ENCODE measurements around the gene FRS3. TPM values are rescaled to one million over a fixed set of nuclear protein-coding genes. Genes with fewer than 3 reads are reported as not detected.
A peak's percentile ranks its signal among the peaks of the same experiment; 100 is the strongest.

FRS3 gene
- total and polyA plus RNA-seq, 2 of the 8 experiments (the other 6 are each of a cell fraction or from before 2014, with no cell fraction given) = 3.4 to 4.4 TPM

DNA sequence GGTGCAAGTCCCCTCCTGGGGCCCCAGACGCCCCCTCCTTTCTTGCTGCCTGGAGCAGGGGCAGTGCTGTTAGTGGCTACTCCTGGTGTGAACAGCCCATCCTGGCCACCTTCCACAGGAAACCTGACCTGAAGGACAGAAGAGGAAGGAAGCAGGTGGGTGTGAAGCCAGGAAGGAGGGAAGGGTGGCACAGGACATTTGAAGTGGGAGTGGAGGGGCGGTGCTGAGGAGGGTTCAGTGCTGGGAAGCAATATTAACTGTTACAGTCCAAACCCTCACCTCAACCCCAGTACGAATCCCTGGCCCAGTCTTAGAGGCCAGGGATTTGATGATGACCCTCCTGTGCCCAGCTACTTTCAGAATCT, 1.6 kb upstream of the FRS3 start:
- DNase-seq (ENCODE audit: low read depth in 1 of 2, low spot score in 2 of 2) (peak in 1 of 2 experiments; percentile 46), FAIRE-seq (no peak)
- H3K36me3 ChIP-seq (ENCODE audit: control insufficient read depth in 2 of 4, insufficient read depth in 4 of 4, low read length in 3 of 4) = no peaks in the 10 kb centered on the region
- no peak overlapping the region for H3K14ac ChIP-seq (ENCODE audit: insufficient read length)
- CTCF ChIA-PET (ENCODE audit: partially characterized antibody) = interaction anchor here (0.6 to 1.9 kb wide), 11 partner anchors 18 to 360 kb away, joined by 3 to 11 read pairs (median 3); no protein-coding TSS in a partner anchor
- no peak overlapping the region for H3K23ac ChIP-seq (ENCODE audit: insufficient read length)
- WGBS, 2 experiments (ENCODE audit: extremely low coverage in 1 of 2, insufficient coverage in 1 of 2, insufficient read length in 1 of 2, insufficient replicate concordance in 2 of 2, low coverage in 1 of 2, low lambda C conversion rate in 2 of 2, missing lambda C conversion rate in 1 of 2) = 86% methylated on average over 2 of the region's 3 CpGs; no CpG with 5 or more reads in 1 of the 2 experiments
- no peak overlapping the region for H2AK5ac ChIP-seq (ENCODE audit: low read depth, low read length)
- no peaks in the 10 kb centered on the region for H3K79me1 ChIP-seq (ENCODE audit: low read depth, low read length)
- no peak overlapping the region for H4K5ac ChIP-seq (ENCODE audit: insufficient read length, low read depth, low read length)
- no peak overlapping the region for H3K9ac ChIP-seq (replicated peaks in 1 of 4; ENCODE audit: extremely low read depth in 1 of 4, low read depth in 3 of 4, low read length in 3 of 4)
- 0 out of 2 replicates have a peak overlapping the region, but pooled peaks have one; percentile 36 for H3K18ac ChIP-seq (ENCODE audit: extremely low read depth, low read length)
- no peak overlapping the region for H2AFZ ChIP-seq (ENCODE audit: low read length)
- no peaks in the 10 kb centered on the region for H3K79me2 ChIP-seq (ENCODE audit: control insufficient read depth in 1 of 2, insufficient read depth in 2 of 2, low read length in 2 of 2)
- H2BK120ac ChIP-seq (replicated peaks; ENCODE audit: low read depth, low read length) = no peak overlapping the region
- no peak overlapping the region for H2BK20ac ChIP-seq (ENCODE audit: low read length)
- POLR2A ChIA-PET (ENCODE audit: partially characterized antibody) = interaction anchor here (0.8 kb wide), 1 partner anchor 158 kb away, joined by 3 read pairs; no protein-coding TSS in a partner anchor
- peaks cover 14% of the 10 kb centered on the region for H3K23me2 ChIP-seq (ENCODE audit: low read depth, low read length)
- peaks cover 0 to 8% of the 10 kb centered on the region in 2 experiments for H4K20me1 ChIP-seq (replicated peaks in 1 of 2; ENCODE audit: control insufficient read depth in 1 of 2, insufficient read depth in 2 of 2, low read length in 2 of 2)
- no peak overlapping the region for H4K91ac ChIP-seq (replicated peaks; ENCODE audit: insufficient read length, low read length)
- TF ChIP-seq ASH2L (IDR thresholded peaks at IDR 0.05; ENCODE audit: low read length) (no peak), SIN3A (conservative IDR thresholded peaks at IDR 0.05 in 1 of 2, IDR thresholded peaks at IDR 0.05 in 1 of 2; ENCODE audit: low read depth in 1 of 2, low read length in 2 of 2) (no peak), BRCA1 (IDR thresholded peaks at IDR 0.05; ENCODE audit: low read depth, low read length) (no peak), NANOG (IDR thresholded peaks at IDR 0.05; ENCODE audit: insufficient read depth, low read depth, low read length, poor library complexity, severe bottlenecking) (no peak), POU5F1 (IDR thresholded peaks at IDR 0.05; ENCODE audit: low read depth, low read length) (no peak), NRF1 (IDR thresholded peaks at IDR 0.05; ENCODE audit: low read depth, low read length) (no peak)
- TF ChIP-seq, protein P1, sequence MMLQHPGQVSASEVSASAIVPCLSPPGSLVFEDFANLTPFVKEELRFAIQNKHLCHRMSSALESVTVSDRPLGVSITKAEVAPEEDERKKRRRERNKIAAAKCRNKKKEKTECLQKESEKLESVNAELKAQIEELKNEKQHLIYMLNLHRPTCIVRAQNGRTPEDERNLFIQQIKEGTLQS (IDR thresholded peaks at IDR 0.05; ENCODE audit: insufficient read depth, low read depth, low read length) = no peak
- TF ChIP-seq, protein P2, sequence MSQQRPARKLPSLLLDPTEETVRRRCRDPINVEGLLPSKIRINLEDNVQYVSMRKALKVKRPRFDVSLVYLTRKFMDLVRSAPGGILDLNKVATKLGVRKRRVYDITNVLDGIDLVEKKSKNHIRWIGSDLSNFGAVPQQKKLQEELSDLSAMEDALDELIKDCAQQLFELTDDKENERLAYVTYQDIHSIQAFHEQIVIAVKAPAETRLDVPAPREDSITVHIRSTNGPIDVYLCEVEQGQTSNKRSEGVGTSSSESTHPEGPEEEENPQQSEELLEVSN (IDR thresholded peaks at IDR 0.05) = no peak
- no peak overlapping the region; the same call in 1 of the 2 replicates for H2BK15ac ChIP-seq (ENCODE audit: low read length)
- H3K4me2 ChIP-seq (ENCODE audit: insufficient read depth in 1 of 2, low read depth in 2 of 2, low read length in 2 of 2) = peak overlapping the region; percentile 92 to 94
- peaks cover 2 to 39% (median 25%) of the 10 kb centered on the region in 4 experiments for H3K27me3 ChIP-seq (replicated peaks in 1 of 4; ENCODE audit: control insufficient read depth in 3 of 4, extremely low read depth in 1 of 4, insufficient read depth in 3 of 4, low read length in 3 of 4)
- H3K27ac ChIP-seq (ENCODE audit: low read depth, low read length) = no peak overlapping the region
- no peaks in the 10 kb centered on the region for H3K9me3 ChIP-seq (ENCODE audit: insufficient read depth in 2 of 2, low read depth in 1 of 2, low read length in 1 of 2)
- H2BK5ac ChIP-seq (ENCODE audit: low read depth, low read length) = no peak overlapping the region
- no peak overlapping the region for H2BK12ac ChIP-seq (ENCODE audit: low read depth, low read length)
- no peak overlapping the region for H3K4ac ChIP-seq (replicated peaks; ENCODE audit: insufficient read length, low read depth, low read length)
- peak overlapping the region; percentile 33 to 85 (median 74); a peak in 5 of 8 replicates for H3K4me3 ChIP-seq (ENCODE audit: extremely low read depth in 1 of 4, insufficient read depth in 2 of 4, low read depth in 3 of 4, low read length in 4 of 4)
- peaks cover 4 to 10% (median 7%) of the 10 kb centered on the region in 4 experiments; a peak in 4 of 7 replicates for H3K4me1 ChIP-seq (replicated peaks in 1 of 4; ENCODE audit: control insufficient read depth in 3 of 4, insufficient read depth in 4 of 4, low read length in 3 of 4)
- H3K56ac ChIP-seq (replicated peaks; ENCODE audit: insufficient read length, low read depth, low read length) = no peak overlapping the region
- H4K8ac ChIP-seq (ENCODE audit: extremely low read depth, insufficient read depth, low read length) = no peak overlapping the region
